SK-N-SH (cell line): ENCODE data around the gene MRPL2. TPM values are rescaled to one million over a fixed set of nuclear protein-coding genes. Genes with fewer than 3 reads are reported as not detected.

ENCODE experiments used
- CTCF ChIA-PET: fragments of 300-600, 350-600 bp; formaldehyde crosslinking; extraction: SDS; loops from one replicate; lab custom pipeline; 2021; lab: Yijun Ruan, JAX
- POLR2A ChIA-PET: fragments of 350-600 bp; sonication (Branson Sonifier 250); formaldehyde crosslinking; extraction: SDS; loops from one replicate; lab custom pipeline; 2020; ENCODE audit warnings: antibody characterized with exemption, inconsistent platforms; lab: Yijun Ruan, JAX
- DNase-seq: peaks from one replicate; pipeline ENCODE4 v3.0.0; 2012
- H2AFZ ChIP-seq: fragments of 200-600 bp; sonication (generic); 2 replicates; pipeline ENCODE4 v1.8.1; 2016; ENCODE audit warnings: antibody characterized with exemption, mild to moderate bottlenecking, low read depth
- H3F3A ChIP-seq: fragments of 200-600 bp; sonication (generic); replicated peaks from 2 replicates; pipeline ENCODE3; 2016; ENCODE audit warnings: antibody characterized with exemption, mild to moderate bottlenecking; ENCODE audit not compliant: insufficient read depth
- H3K27ac ChIP-seq, 2 experiments: fragments of 200-500 bp in 1 of 2; fragments of 200-600 bp in 1 of 2; sonication (Bioruptor generic) in 1 of 2; sonication (generic), shearing (Covaris generic) in 1 of 2; 2 replicates each; pipeline versions ENCODE4 v1.5.1 to v1.6.1; 2014 to 2016; ENCODE audit warnings: low read depth in 2 of 2, inconsistent platforms in 1 of 2, low read length in 1 of 2, mild to moderate bottlenecking in 1 of 2, mixed read lengths in 1 of 2
- H3K27me3 ChIP-seq: fragments of 200-600 bp; sonication (generic), shearing (Covaris generic); 2 replicates; pipeline ENCODE4 v1.6.1; 2016; ENCODE audit warnings: mixed run types; ENCODE audit not compliant: insufficient read depth
- H3K36me3 ChIP-seq, 2 experiments: fragments of 200-500 bp in 1 of 2; fragments of 200-600 bp in 1 of 2; sonication (Bioruptor generic) in 1 of 2; sonication (generic) in 1 of 2; replicated peaks in 1 of 2; 2 replicates each; pipeline versions ENCODE3 to v1.5.1; 2014 to 2016; ENCODE audit warnings: low read length in 1 of 2, mild to moderate bottlenecking in 1 of 2; ENCODE audit not compliant: insufficient read depth in 2 of 2, control insufficient read depth in 1 of 2
- H3K4me1 ChIP-seq, 2 experiments: fragments of 200-500 bp in 1 of 2; fragments of 200-600 bp in 1 of 2; sonication (Bioruptor generic) in 1 of 2; sonication (generic), shearing (Covaris generic) in 1 of 2; 2 replicates each; pipeline versions ENCODE4 v1.5.1 to v1.6.1; 2014 to 2016; ENCODE audit warnings: low read depth in 1 of 2, low read length in 1 of 2, mixed run types in 1 of 2; ENCODE audit not compliant: insufficient read depth in 2 of 2, control insufficient read depth in 1 of 2
- H3K4me2 ChIP-seq: fragments of 200-600 bp; sonication (generic), shearing (Covaris generic); 2 replicates; pipeline ENCODE4 v1.6.1; 2017; ENCODE audit warnings: mixed run types
- H3K4me3 ChIP-seq, 2 experiments: fragments of 200-500 bp in 1 of 2; fragments of 200-600 bp in 1 of 2; sonication (Bioruptor generic) in 1 of 2; sonication (generic), shearing (Covaris generic) in 1 of 2; 2 replicates each; pipeline versions ENCODE4 v1.5.1 to v1.8.1; 2014 to 2016; ENCODE audit warnings: low read depth in 2 of 2, inconsistent platforms in 1 of 2, low read length in 1 of 2, mild to moderate bottlenecking in 1 of 2, mixed read lengths in 1 of 2, moderate library complexity in 1 of 2
- H3K79me2 ChIP-seq: fragments of 200-600 bp; sonication (generic); 2 replicates; pipeline ENCODE4 v1.8.1; 2017; ENCODE audit warnings: mild to moderate bottlenecking; ENCODE audit not compliant: insufficient read depth
- H3K9ac ChIP-seq: fragments of 200-600 bp; sonication (generic); 2 replicates; pipeline ENCODE4 v1.6.1; 2017; ENCODE audit warnings: mixed run types
- H3K9me2 ChIP-seq: fragments of 200-600 bp; sonication (generic); 2 replicates; pipeline ENCODE4 v1.6.1; 2017; ENCODE audit warnings: mixed run types
- H3K9me3 ChIP-seq: fragments of 200-600 bp; sonication (generic); 2 replicates; pipeline ENCODE4 v1.6.1; 2017; ENCODE audit warnings: mixed run types, mild to moderate bottlenecking, moderate library complexity
- H4K20me1 ChIP-seq: fragments of 200-600 bp; sonication (generic); 2 replicates; pipeline ENCODE4 v1.6.1; 2017; ENCODE audit warnings: mild to moderate bottlenecking, mixed run types; ENCODE audit not compliant: insufficient read depth
- FOXJ3 ChIP-seq: sonication (generic); formaldehyde crosslinking; IDR thresholded peaks from 2 replicates; pipeline ENCODE4 v1.5.1; 2020; ENCODE audit warnings: mild to moderate bottlenecking, missing genetic modification reagents
- FOXM1 ChIP-seq: IDR thresholded peaks from 2 replicates; pipeline ENCODE4 v1.4.0; 2012; ENCODE audit warnings: low read depth, mild to moderate bottlenecking
- GABPA ChIP-seq: IDR thresholded peaks from 2 replicates; pipeline ENCODE4 v1.4.0; 2012; ENCODE audit warnings: low read depth, mild to moderate bottlenecking
- GATA2 ChIP-seq: sonication (generic); formaldehyde crosslinking; IDR thresholded peaks from 2 replicates; pipeline ENCODE4 v1.5.0; 2020; ENCODE audit warnings: mild to moderate bottlenecking, missing genetic modification reagents
- MXI1 ChIP-seq: IDR thresholded peaks from 2 replicates; pipeline ENCODE4 v1.6.1; 2012; ENCODE audit warnings: mild to moderate bottlenecking, low read depth, low read length, improper control_type of control experiment
- NFIC ChIP-seq: IDR thresholded peaks from 2 replicates; pipeline ENCODE4 v1.4.0; 2012; ENCODE audit warnings: borderline replicate concordance
- RAD21 ChIP-seq: IDR thresholded peaks from 2 replicates; pipeline ENCODE4 v1.6.1; 2012; ENCODE audit warnings: mild to moderate bottlenecking, low read length
- RFX5 ChIP-seq: IDR thresholded peaks from 2 replicates; pipeline ENCODE4 v1.6.1; 2012; ENCODE audit warnings: mild to moderate bottlenecking, improper control_type of control experiment, low read length
- RXRA ChIP-seq: IDR thresholded peaks from 2 replicates; pipeline ENCODE4 v1.4.0; 2012; ENCODE audit warnings: low read depth, mild to moderate bottlenecking, borderline replicate concordance
- SIN3A ChIP-seq: IDR thresholded peaks from 2 replicates; pipeline ENCODE4 v1.6.1; 2012; ENCODE audit warnings: low read depth, mild to moderate bottlenecking, low read length, moderate library complexity, borderline replicate concordance
- SMC3 ChIP-seq: IDR thresholded peaks from 2 replicates; pipeline ENCODE4 v1.6.1; 2012; ENCODE audit warnings: low read depth, low read length, improper control_type of control experiment
- TEAD4 ChIP-seq: IDR thresholded peaks from 2 replicates; pipeline ENCODE4 v1.4.0; 2012; ENCODE audit warnings: mild to moderate bottlenecking, borderline replicate concordance; ENCODE audit not compliant: insufficient read depth
- YY1 ChIP-seq: IDR thresholded peaks from 2 replicates; pipeline ENCODE4 v1.4.0; 2012; ENCODE audit warnings: low read depth, mild to moderate bottlenecking
- WGBS: methylation state at CpG from one replicate; pipeline ENCODE4 v1.1.6; 2017; ENCODE audit warnings: low lambda C conversion rate; 5-methylcytosine and 5-hydroxymethylcytosine counted together
- polyA plus RNA-seq, 3 experiments: library from polyadenylated mRNA; depleted of rRNA; stranded (reverse); fragments of >200 nt; gene quantifications; 2 replicates each; pipeline ENCODE4 v1.2.3, GENCODE V29; 2012
- TF ChIP-seq, protein P1 (sequence below): fragments of 150-350 bp; IDR thresholded peaks from 2 replicates; pipeline ENCODE4 v1.6.1; 2017; ENCODE audit warnings: antibody characterized with exemption, low read length, low read depth, borderline replicate concordance
- TF ChIP-seq, protein P2 (sequence below): IDR thresholded peaks from 2 replicates; pipeline ENCODE4 v1.4.0; 2012; ENCODE audit warnings: low read depth
- TF ChIP-seq, protein P3 (sequence below): fragments of 200-600 bp; sonication (generic); IDR thresholded peaks from 2 replicates; pipeline ENCODE4 v1.6.1; 2017; ENCODE audit warnings: antibody characterized with exemption, mild to moderate bottlenecking, moderate library complexity

MRPL2 gene
- polyA plus RNA-seq, 1 of the 3 experiments (the other 2 are of a cell fraction), result 64.7 TPM

DNA sequence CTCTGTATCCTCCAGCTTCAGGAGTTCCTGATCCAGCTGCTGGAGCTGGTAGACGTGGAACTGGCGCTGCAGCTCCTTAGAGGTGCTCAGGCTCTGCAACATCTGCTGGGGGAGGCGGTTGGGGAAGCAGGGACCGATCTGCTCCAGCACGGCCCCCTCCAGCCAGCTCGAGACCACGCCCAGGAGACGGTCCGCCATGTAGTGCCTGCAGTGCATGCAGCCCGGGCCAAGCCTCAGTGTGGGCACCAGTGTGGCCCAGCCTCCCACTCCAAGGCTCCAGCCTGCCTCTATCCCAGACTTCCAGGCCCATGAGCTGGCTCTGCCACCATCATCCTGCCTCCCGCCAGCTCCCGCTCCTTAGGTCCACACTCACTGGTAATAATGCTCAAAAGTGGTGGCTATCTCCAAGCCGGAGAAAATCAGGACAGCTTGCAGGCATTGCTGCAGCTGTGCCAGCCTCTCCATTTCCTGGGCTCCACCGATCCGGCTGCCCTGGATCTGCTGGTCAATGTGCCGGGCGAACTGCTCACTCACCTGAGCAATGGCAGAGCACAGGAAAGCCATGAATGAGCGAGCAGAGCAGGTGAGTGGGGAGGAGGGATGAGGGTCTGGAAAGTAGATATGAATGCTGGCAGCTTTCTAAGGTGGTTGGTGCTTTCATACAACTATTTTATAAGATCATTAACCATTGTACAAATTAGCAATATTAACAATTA is 18.5 kb downstream of the MRPL2 start:
- Histone ChIP-seq H3K9ac (no peak overlapping the region), H3K4me3 (no peak overlapping the region), H3K36me3 (peaks cover 20 to 70% of the 10 kb centered on the region in 2 experiments), H3F3A (no peaks in the 10 kb centered on the region), H4K20me1 (no peaks in the 10 kb centered on the region), H3K9me2 (no peaks in the 10 kb centered on the region), H2AFZ (no peak overlapping the region), H3K9me3 (no peaks in the 10 kb centered on the region), H3K27ac (no peak overlapping the region), H3K4me1 (no peaks in the 10 kb centered on the region), H3K27me3 (no peaks in the 10 kb centered on the region), H3K4me2 (no peak overlapping the region), H3K79me2 (no peaks in the 10 kb centered on the region)
- DNase-seq, result no peak
- CTCF ChIA-PET, result interaction anchor here (1.0 kb wide), 1 partner anchor 103 kb away, joined by 4 read pairs; no protein-coding TSS in a partner anchor
- POLR2A ChIA-PET, result interaction anchor here (0.6 to 1.5 kb wide), 3 partner anchors 13 to 35 kb away, joined by 3 to 4 read pairs (median 4); partner anchors contain the start of gene CUL7
- over 99% methylated on average over 13 of the region's 18 CpGs for WGBS
- no peak for TF ChIP-seq SIN3A
- TF ChIP-seq, protein P1, sequence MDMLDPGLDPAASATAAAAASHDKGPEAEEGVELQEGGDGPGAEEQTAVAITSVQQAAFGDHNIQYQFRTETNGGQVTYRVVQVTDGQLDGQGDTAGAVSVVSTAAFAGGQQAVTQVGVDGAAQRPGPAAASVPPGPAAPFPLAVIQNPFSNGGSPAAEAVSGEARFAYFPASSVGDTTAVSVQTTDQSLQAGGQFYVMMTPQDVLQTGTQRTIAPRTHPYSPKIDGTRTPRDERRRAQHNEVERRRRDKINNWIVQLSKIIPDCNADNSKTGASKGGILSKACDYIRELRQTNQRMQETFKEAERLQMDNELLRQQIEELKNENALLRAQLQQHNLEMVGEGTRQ, result no peak
- no peak for TF ChIP-seq GABPA
- TF ChIP-seq RFX5, result no peak
- TF ChIP-seq RAD21, result no peak
- TF ChIP-seq NFIC, result no peak
- TF ChIP-seq RXRA, result no peak
- TF ChIP-seq FOXJ3 (CRISPR knock-in tag), result no peak
- no peak for TF ChIP-seq YY1
- no peak for TF ChIP-seq TEAD4

DNA sequence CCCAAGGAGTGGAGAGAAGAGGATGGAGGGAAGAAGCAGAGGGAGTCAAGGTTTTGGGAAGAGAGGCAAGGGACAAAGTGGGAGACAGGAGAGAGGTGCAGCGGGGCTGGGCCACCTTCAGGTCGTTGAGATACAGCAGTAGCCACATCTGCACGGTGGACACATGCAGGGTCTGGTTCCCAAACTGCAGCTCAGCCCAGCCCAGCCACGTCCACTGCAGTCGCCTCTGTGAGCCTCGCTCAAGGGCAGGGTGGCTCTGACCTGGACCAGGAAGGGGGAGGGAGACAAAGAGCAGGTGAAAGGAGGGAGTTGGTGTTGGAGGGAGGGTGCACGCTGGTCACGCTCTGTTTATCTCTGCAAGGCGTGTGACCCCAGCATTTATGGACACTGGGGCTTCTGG is 20.5 kb downstream of the MRPL2 start:
- Histone ChIP-seq H3K27ac (no peak overlapping the region), H2AFZ (no peak overlapping the region), H3K27me3 (no peaks in the 10 kb centered on the region), H3K4me2 (no peak overlapping the region), H3K9me3 (no peaks in the 10 kb centered on the region), H3K79me2 (no peaks in the 10 kb centered on the region), H3K4me3 (no peak overlapping the region), H4K20me1 (no peaks in the 10 kb centered on the region), H3K9me2 (no peaks in the 10 kb centered on the region), H3K4me1 (no peaks in the 10 kb centered on the region), H3K36me3 (peaks cover 24 to 62% of the 10 kb centered on the region in 2 experiments), H3K9ac (no peak overlapping the region), H3F3A (peaks cover 6% of the 10 kb centered on the region)
- ChIA-PET POLR2A (interaction anchor here (1.3 kb wide), 1 partner anchor 15 kb away, joined by 4 read pairs; the partner anchor contains the start of gene CUL7), CTCF (no interaction called here)
- TF ChIP-seq, protein P2, sequence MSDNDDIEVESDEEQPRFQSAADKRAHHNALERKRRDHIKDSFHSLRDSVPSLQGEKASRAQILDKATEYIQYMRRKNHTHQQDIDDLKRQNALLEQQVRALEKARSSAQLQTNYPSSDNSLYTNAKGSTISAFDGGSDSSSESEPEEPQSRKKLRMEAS, result no peak
- TF ChIP-seq FOXM1, result no peak
- no peak for TF ChIP-seq YY1
- TF ChIP-seq, protein P3, sequence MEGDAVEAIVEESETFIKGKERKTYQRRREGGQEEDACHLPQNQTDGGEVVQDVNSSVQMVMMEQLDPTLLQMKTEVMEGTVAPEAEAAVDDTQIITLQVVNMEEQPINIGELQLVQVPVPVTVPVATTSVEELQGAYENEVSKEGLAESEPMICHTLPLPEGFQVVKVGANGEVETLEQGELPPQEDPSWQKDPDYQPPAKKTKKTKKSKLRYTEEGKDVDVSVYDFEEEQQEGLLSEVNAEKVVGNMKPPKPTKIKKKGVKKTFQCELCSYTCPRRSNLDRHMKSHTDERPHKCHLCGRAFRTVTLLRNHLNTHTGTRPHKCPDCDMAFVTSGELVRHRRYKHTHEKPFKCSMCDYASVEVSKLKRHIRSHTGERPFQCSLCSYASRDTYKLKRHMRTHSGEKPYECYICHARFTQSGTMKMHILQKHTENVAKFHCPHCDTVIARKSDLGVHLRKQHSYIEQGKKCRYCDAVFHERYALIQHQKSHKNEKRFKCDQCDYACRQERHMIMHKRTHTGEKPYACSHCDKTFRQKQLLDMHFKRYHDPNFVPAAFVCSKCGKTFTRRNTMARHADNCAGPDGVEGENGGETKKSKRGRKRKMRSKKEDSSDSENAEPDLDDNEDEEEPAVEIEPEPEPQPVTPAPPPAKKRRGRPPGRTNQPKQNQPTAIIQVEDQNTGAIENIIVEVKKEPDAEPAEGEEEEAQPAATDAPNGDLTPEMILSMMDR, result no peak
- no peak for TF ChIP-seq SMC3
- no peak for TF ChIP-seq MXI1
- no peak for TF ChIP-seq GATA2 (CRISPR knock-in tag)
- 94% methylated on average over 7 of the region's 9 CpGs for WGBS
- no peak for DNase-seq
